GM12878 (cell line): ENCODE data around the gene STK40. TPM values are rescaled to one million over a fixed set of nuclear protein-coding genes. Genes with fewer than 3 reads are reported as not detected.

Source experiments
- ATAC-seq: fragments of 200-7000 bp; cut with Tn5 transposase; 3 replicates; pipeline ENCODE4 v1.9.1; 2020; ENCODE audit warnings: mild to moderate bottlenecking, moderate library complexity
- BruUV-seq: library from RNA; stranded (reverse); fragments of 400-500 nt; replicated peaks from 2 replicates; lab custom pipeline; 2021; lab: Mats Ljungman, UMichigan
- CTCF ChIA-PET: fragments of 300-600 bp; sonication (Branson Sonifier 250); formaldehyde crosslinking; extraction: SDS; loops from one replicate; lab custom pipeline; 2021; ENCODE audit warnings: inconsistent platforms; lab: Yijun Ruan, JAX
- POLR2A ChIA-PET: fragments of 350-600 bp; formaldehyde crosslinking; extraction: SDS; loops from one replicate; lab custom pipeline; 2021; ENCODE audit warnings: inconsistent platforms; lab: Charles Lee
- RAD21 ChIA-PET: fragments of 300-600 bp; sonication (Branson Sonifier 250); formaldehyde crosslinking; loops from one replicate; lab custom pipeline; 2023; ENCODE audit warnings: antibody characterized with exemption; ENCODE audit not compliant: unreplicated experiment; lab: Charles Lee
- SMC1A ChIA-PET: fragments of 300-600 bp; sonication (Branson Sonifier 250); formaldehyde crosslinking; loops from one replicate; lab custom pipeline; 2023; ENCODE audit not compliant: unreplicated experiment, uncharacterized antibody; lab: Charles Lee
- DNase-seq: peaks from one replicate; pipeline ENCODE4 v3.0.0-alpha.2; 2011; ENCODE audit warnings: low read depth, low spot score
- FAIRE-seq: peaks from 3 replicates; lab custom pipeline; 2011; peaks lifted over from hg19 to GRCh38; lab: Jason Lieb, UNC
- H2AFZ ChIP-seq: 2 replicates; pipeline ENCODE4 v1.6.0; 2011; ENCODE audit warnings: low read depth, low read length, control low read depth; ENCODE audit not compliant: control insufficient read depth
- H3K27ac ChIP-seq: 2 replicates; pipeline ENCODE4 v1.5.1; 2011; ENCODE audit warnings: control low read depth; ENCODE audit not compliant: control insufficient read depth, insufficient read depth
- H3K27me3 ChIP-seq, 2 experiments: replicated peaks in 1 of 2; 2 replicates each; pipeline versions ENCODE4 v1.6.0 to v1.6.1; 2011; ENCODE audit warnings: low read length in 1 of 2; ENCODE audit not compliant: control insufficient read depth in 2 of 2, insufficient read depth in 2 of 2
- H3K36me3 ChIP-seq, 2 experiments: 2 replicates each; pipeline ENCODE4 v1.5.1; 2011; ENCODE audit warnings: low read length in 1 of 2; ENCODE audit not compliant: control insufficient read depth in 2 of 2, insufficient read depth in 2 of 2
- H3K4me1 ChIP-seq: 2 replicates; pipeline ENCODE4 v1.6.1; 2011; ENCODE audit warnings: mild to moderate bottlenecking, low read length, moderate library complexity, mixed read lengths; ENCODE audit not compliant: control insufficient read depth, insufficient read depth
- H3K4me2 ChIP-seq: 2 replicates; pipeline ENCODE4 v1.6.0; 2011; ENCODE audit warnings: control low read depth; ENCODE audit not compliant: control insufficient read depth, insufficient read depth
- H3K4me3 ChIP-seq: fragments of 200-600 bp; sonication (generic); 2 replicates; pipeline ENCODE4 v1.5.1; 2016
- H3K79me2 ChIP-seq: 2 replicates; pipeline ENCODE4 v1.6.0; 2011; ENCODE audit warnings: low read length; ENCODE audit not compliant: control insufficient read depth, insufficient read depth
- H3K9ac ChIP-seq: 2 replicates; pipeline ENCODE4 v1.8.0; 2011; ENCODE audit warnings: low read length, control low read depth, mixed read lengths; ENCODE audit not compliant: control insufficient read depth, insufficient read depth
- H3K9me3 ChIP-seq: replicated peaks from 3 replicates; pipeline ENCODE4 v1.5.1; 2011; ENCODE audit warnings: mild to moderate bottlenecking, low read length; ENCODE audit not compliant: control insufficient read depth, insufficient read depth
- H4K20me1 ChIP-seq: 2 replicates; pipeline ENCODE4 v1.6.0; 2011; ENCODE audit not compliant: control insufficient read depth, insufficient read depth
- BCL3 ChIP-seq: IDR thresholded peaks from 2 replicates; pipeline ENCODE4 v1.6.1; 2011; ENCODE audit warnings: borderline replicate concordance, low read depth, mild to moderate bottlenecking, moderate library complexity, low read length; ENCODE audit not compliant: insufficient read depth, poor library complexity, severe bottlenecking
- BRCA1 ChIP-seq: IDR thresholded peaks from 2 replicates; pipeline ENCODE4 v1.6.1; 2011; ENCODE audit warnings: low read depth, low read length, improper control_type of control experiment
- EP300 ChIP-seq, 2 experiments: fragments of 150-350 bp in 1 of 2; IDR thresholded peaks; 2 replicates each; pipeline ENCODE4 v1.6.1; 2011 to 2012; ENCODE audit warnings: low read depth in 2 of 2, low read length in 2 of 2, borderline replicate concordance in 1 of 2, improper control_type of control experiment in 1 of 2, inconsistent platforms in 1 of 2; ENCODE audit not compliant: control insufficient read depth in 1 of 2
- HDGF ChIP-seq: fragments of 450-650 bp; IDR thresholded peaks from 2 replicates; pipeline ENCODE4 v1.6.1; 2016; ENCODE audit warnings: antibody characterized with exemption
- JUND ChIP-seq: IDR thresholded peaks from 2 replicates; pipeline ENCODE4 v1.6.1; 2012; ENCODE audit warnings: low read depth, mild to moderate bottlenecking, low read length, improper control_type of control experiment, moderate library complexity
- KAT2A ChIP-seq: conservative IDR thresholded peaks from 2 replicates; pipeline ENCODE4 v1.6.1; 2011; ENCODE audit warnings: low read depth, low read length; ENCODE audit not compliant: control insufficient read depth
- SIN3A ChIP-seq: IDR thresholded peaks from 2 replicates; pipeline ENCODE4 v1.6.1; 2012; ENCODE audit warnings: low read depth, low read length, improper control_type of control experiment
- ZNF384 ChIP-seq: IDR thresholded peaks from 2 replicates; pipeline ENCODE4 v1.6.1; 2012; ENCODE audit warnings: low read depth, mild to moderate bottlenecking, low read length, improper control_type of control experiment, borderline replicate concordance
- WGBS: methylation state at CpG from one replicate; pipeline ENCODE4 v1.1.6; 2016; ENCODE audit warnings: low lambda C conversion rate; ENCODE audit not compliant: insufficient replicate concordance, insufficient coverage; ENCODE audit errors: missing lambda C conversion rate; 5-methylcytosine and 5-hydroxymethylcytosine counted together
- in situ Hi-C: fragments of 300-500 bp; cut with MboI; formaldehyde crosslinking; loops from 9 replicates; pipeline ENCODE4 v1.14.3; 2018; ENCODE audit warnings: mixed read lengths
- intact Hi-C: fragments of 100-400 bp; cut with micrococcal nuclease; formaldehyde crosslinking; loops from one replicate; pipeline ENCODE4 v1.14.2; 2022; ENCODE audit not compliant: unreplicated experiment
- polyA plus RNA-seq, 11 experiments: library from polyadenylated mRNA; depleted of rRNA in 4 of 11; unstranded in 6 of 11; stranded (reverse) in 5 of 11; fragments of >200 nt; fragmentation: Nextera tagmentation in 4 of 11; fragmentation: Illumina TruSeq in 1 of 11; extraction: Ambion mirVana in 4 of 11; extraction: Trizol in 1 of 11; gene quantifications; 1 replicate in 1 of 11; 2 replicates in 10 of 11; pipeline versions ENCODE4 v1.2.1 to v1.2.3, GENCODE V29; 2011 to 2016; ENCODE audit warnings: inconsistent platforms in 2 of 11, missing spikeins in 2 of 11, low read depth in 1 of 11
- total RNA-seq, 4 experiments: library from RNA; depleted of rRNA in 3 of 4; stranded (reverse); fragments of >200 nt in 3 of 4; fragmentation: Illumina TruSeq in 1 of 4; extraction: Trizol in 1 of 4; gene quantifications; 2 replicates each; pipeline versions ENCODE4 v1.2.1 to v1.2.3, GENCODE V29; 2013 to 2021

The STK40 gene
- total and polyA plus RNA-seq, 10 of the 15 experiments (the other 5 are each of a cell fraction or from before 2014, with no cell fraction given) = 0.27 to 51.0 (median 29.5) TPM

GRCh38 chr1:36328088-36328480, 57.6 kb downstream of the STK40 start:
- BruUV-seq = no TSS peak

More at GRCh38 chr1:36328088-36328480, 57.6 kb downstream of the STK40 start:
- DNase-seq (no peak), FAIRE-seq (no peak), ATAC-seq (no peak)
- Histone ChIP-seq H3K4me2 (no peak overlapping the region), H3K27ac (no peak overlapping the region), H4K20me1 (no peaks in the 10 kb centered on the region), H3K27me3 (no peaks in the 10 kb centered on the region), H3K4me1 (peaks cover 9% of the 10 kb centered on the region), H3K36me3 (no peaks in the 10 kb centered on the region), H3K9me3 (no peaks in the 10 kb centered on the region), H3K79me2 (no peaks in the 10 kb centered on the region), H3K4me3 (no peak overlapping the region), H2AFZ (no peak overlapping the region), H3K9ac (no peak overlapping the region)
- intact Hi-C loops = no loop called here
- WGBS = 22% methylated on average over 6 of the region's 6 CpGs
- in situ Hi-C loops = no loop called here
- ChIA-PET POLR2A (no interaction called here), CTCF (no interaction called here), SMC1A (no interaction called here), RAD21 (no interaction called here)
- no peak for TF ChIP-seq BRCA1
- no peak for TF ChIP-seq BCL3
- TF ChIP-seq HDGF = no peak
- TF ChIP-seq SIN3A = no peak
- no peak for TF ChIP-seq JUND
- no peak for TF ChIP-seq ZNF384
- TF ChIP-seq EP300 (IDR thresholded peaks at IDR 0.05; ENCODE audit: borderline replicate concordance in 1 of 2, control insufficient read depth in 1 of 2, low read depth in 2 of 2, low read length in 2 of 2) = no peak
- TF ChIP-seq KAT2A = no peak
